Pancreas (tissue), 10 donors: ENCODE data around the gene PKD1L1. TPM values are rescaled to one million over a fixed set of nuclear protein-coding genes. Genes with fewer than 3 reads are reported as not detected.

Experiments
- ATAC-seq, 4 donors: fragments of 200-7000 bp; cut with Tn5 transposase; one replicate each; pipeline versions ENCODE4 v1.8.0 to v1.9.1; 2020; ENCODE audit warnings: mild to moderate bottlenecking in 4 of 4, moderate library complexity in 4 of 4
- DNase-seq, 6 donors: peaks; one replicate each; pipeline ENCODE4 v3.0.0-alpha.2; 2020
- FAIRE-seq: peaks from 2 replicates; lab custom pipeline; 2012; peaks lifted over from hg19 to GRCh38; lab: Jason Lieb, UNC
- H3K27ac ChIP-seq, 4 donors: fragments of 200-600 bp; sonication (generic); 1 replicate in 3 of 4; 2 replicates in 1 of 4; pipeline versions ENCODE4 v1.5.0 to v1.8.0; 2020
- H3K27me3 ChIP-seq, 4 donors: fragments of 200-600 bp; one replicate each; pipeline ENCODE4 v1.8.0; 2021
- H3K36me3 ChIP-seq, 3 donors: fragments of 200-600 bp; sonication (generic) in 1 of 3; one replicate each; pipeline versions ENCODE4 v1.5.0 to v1.8.0; 2020 to 2021
- H3K4me1 ChIP-seq, 3 donors: fragments of 200-600 bp; one replicate each; pipeline ENCODE4 v1.8.0; 2021
- H3K4me3 ChIP-seq, 4 donors: fragments of 200-600 bp; sonication (generic) in 2 of 4; one replicate each; pipeline versions ENCODE4 v1.5.0 to v1.8.0; 2020 to 2021
- H3K9me3 ChIP-seq, 4 donors: fragments of 200-600 bp; one replicate each; pipeline ENCODE4 v1.8.0; 2021
- WGBS, 2 donors: extraction: QIAGEN DNeasy Blood & Tissue Kit; methylation state at CpG; one replicate each; pipeline ENCODE4 v1.1.7; 2013; 5-methylcytosine and 5-hydroxymethylcytosine counted together
- intact Hi-C, 3 donors: fragments of 100-400 bp; cut with DNase I; formaldehyde crosslinking; loops; one replicate each; pipeline versions ENCODE4 v1.11.1 to v1.14.2; 2022
- polyA plus RNA-seq, 2 donors: library from polyadenylated mRNA; stranded (reverse); fragments of 200-250 nt; gene quantifications; one replicate each; pipeline ENCODE4 v1.2.3, GENCODE V29; 2013
- total RNA-seq, 6 donors: library from RNA; stranded (reverse); fragmentation: NEBNext Ultra II Directional in 4 of 6; extraction: Animal tissue kit (Norgen Biotek cat#: 25700) in 4 of 6; gene quantifications; one replicate each; pipeline versions ENCODE4 v1.2.1 to v1.2.4, GENCODE V29; 2021 to 2023
- TF ChIP-seq, protein P1 (sequence below), 4 donors: fragments of 200-600 bp; sonication (generic) in 3 of 4; IDR thresholded peaks; one replicate each; pipeline versions ENCODE4 v1.5.0 to v1.8.0; 2021; ENCODE audit warnings: antibody characterized with exemption in 4 of 4
- donor health status: healthy with polysubstance abuse.
- donor health status: DM: no; HTN: no; CAD: no; lungs with moderate emphysema.
- donor health status: DM: no; HTN: no; CAD: no.
- donor health status: control.
- donor health status: control.
- donor health status: Bipolar disorder and iron deficiency.
- donor health status: DM: yes; HTN: yes; CAD: no.
- donor health status: DM: no; HTN: no; CAD: no.
- donor health status: DM: no; HTN: no; CAD: no.
- donor health status: DM: yes; HTN: yes; CAD: no.

The PKD1L1 gene
- total and polyA plus RNA-seq, 8 donors: 0.03 to 0.54 (median 0.13) TPM

DNA sequence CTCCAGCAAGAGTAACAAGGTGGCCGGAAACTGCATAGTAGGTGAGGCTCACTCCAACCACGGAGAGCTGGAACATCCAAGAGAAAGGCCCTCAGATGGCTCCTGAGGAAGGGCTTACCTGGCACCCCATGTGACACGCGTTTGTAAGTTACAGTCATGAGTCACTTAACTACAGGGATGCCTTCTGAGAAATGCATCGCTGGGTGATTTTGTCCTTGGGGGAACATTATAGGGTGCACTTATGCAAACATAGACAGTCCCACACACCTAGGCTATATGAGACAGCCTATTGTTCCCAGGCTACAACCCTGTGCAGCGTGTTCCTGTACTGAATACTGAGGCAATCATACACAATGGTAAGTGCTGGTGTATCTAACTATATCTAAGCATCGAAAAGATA is 139.9 kb downstream of the PKD1L1 start:
- 95 to 97% methylated on average over 7 of the region's 7 CpGs for WGBS, 2 donors
- FAIRE-seq: no peak
- TF ChIP-seq, protein P1, sequence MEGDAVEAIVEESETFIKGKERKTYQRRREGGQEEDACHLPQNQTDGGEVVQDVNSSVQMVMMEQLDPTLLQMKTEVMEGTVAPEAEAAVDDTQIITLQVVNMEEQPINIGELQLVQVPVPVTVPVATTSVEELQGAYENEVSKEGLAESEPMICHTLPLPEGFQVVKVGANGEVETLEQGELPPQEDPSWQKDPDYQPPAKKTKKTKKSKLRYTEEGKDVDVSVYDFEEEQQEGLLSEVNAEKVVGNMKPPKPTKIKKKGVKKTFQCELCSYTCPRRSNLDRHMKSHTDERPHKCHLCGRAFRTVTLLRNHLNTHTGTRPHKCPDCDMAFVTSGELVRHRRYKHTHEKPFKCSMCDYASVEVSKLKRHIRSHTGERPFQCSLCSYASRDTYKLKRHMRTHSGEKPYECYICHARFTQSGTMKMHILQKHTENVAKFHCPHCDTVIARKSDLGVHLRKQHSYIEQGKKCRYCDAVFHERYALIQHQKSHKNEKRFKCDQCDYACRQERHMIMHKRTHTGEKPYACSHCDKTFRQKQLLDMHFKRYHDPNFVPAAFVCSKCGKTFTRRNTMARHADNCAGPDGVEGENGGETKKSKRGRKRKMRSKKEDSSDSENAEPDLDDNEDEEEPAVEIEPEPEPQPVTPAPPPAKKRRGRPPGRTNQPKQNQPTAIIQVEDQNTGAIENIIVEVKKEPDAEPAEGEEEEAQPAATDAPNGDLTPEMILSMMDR (IDR thresholded peaks at IDR 0.05): no peak
- H3K4me3 ChIP-seq: no peak overlapping the region
- no peak for DNase-seq
- H3K4me1 ChIP-seq: peaks cover 0 to 11% (median 4%) of the 10 kb centered on the region in 3 donors
- H3K27me3 ChIP-seq: no peaks in the 10 kb centered on the region
- no peak for ATAC-seq
- intact Hi-C loops: no loop called here
- no peaks in the 10 kb centered on the region for H3K36me3 ChIP-seq
- no peak overlapping the region for H3K27ac ChIP-seq
- no peaks in the 10 kb centered on the region for H3K9me3 ChIP-seq

DNA sequence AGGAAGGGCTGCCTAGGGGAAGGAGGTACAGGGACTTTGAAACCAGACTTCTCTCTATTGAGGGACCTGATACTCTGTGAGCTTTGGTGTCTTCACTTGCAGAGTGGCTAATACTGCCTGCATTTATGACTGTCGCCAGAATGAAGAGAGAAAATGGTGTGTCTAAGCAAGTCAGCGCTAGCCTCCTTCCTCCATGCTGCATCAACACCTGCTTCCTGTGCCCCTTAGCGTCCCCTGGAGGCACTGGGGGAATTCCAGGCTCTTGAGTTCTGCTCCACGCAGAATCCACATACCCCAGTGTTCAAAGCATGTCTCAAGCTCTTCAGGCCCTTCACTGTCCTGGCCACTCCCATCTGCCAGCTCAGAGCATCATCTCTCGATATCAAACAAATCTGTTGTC is 140.5 kb downstream of the PKD1L1 start:
- no peak for FAIRE-seq
- no peak for ATAC-seq

DNA sequence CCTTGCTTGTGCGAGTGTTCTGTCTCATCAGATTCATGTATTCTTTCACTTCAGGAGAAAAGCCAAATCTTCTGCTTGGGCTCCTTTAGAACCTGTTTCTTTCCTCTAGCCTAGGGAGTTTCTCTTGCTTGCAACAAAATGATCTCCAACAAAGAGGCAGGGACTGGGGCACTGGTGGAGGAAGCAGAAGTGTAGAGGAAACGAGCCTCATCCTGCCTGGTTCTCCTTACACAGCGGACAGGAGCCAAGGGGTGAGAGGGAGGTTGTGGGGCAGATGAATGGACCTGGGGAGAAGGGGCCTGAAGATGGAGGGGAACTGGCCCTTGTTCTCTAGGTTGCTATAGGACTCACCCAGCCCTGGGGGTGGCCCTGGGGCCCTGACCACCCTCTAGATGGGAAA is 141.1 kb downstream of the PKD1L1 start:
- Histone ChIP-seq H3K4me3 (no peak overlapping the region), H3K27me3 (no peaks in the 10 kb centered on the region), H3K27ac (no peak overlapping the region), H3K36me3 (no peaks in the 10 kb centered on the region), H3K4me1 (peaks cover 0 to 15% (median 15%) of the 10 kb centered on the region in 3 donors), H3K9me3 (no peaks in the 10 kb centered on the region)
- FAIRE-seq: no peak
- WGBS, 2 donors: 83 to 90% methylated on average over 3 of the region's 3 CpGs
- no peak for ATAC-seq
- TF ChIP-seq, protein P1 (IDR thresholded peaks at IDR 0.05): no peak
- DNase-seq: no peak
- intact Hi-C loops: no loop called here

More for the DNA sequence above, 140.5 kb downstream of the PKD1L1 start:
- Histone ChIP-seq H3K9me3 (no peaks in the 10 kb centered on the region), H3K27me3 (no peaks in the 10 kb centered on the region), H3K4me1 (peaks cover 0 to 12% (median 10%) of the 10 kb centered on the region in 3 donors), H3K4me3 (no peak overlapping the region), H3K36me3 (no peaks in the 10 kb centered on the region), H3K27ac (no peak overlapping the region)
- TF ChIP-seq, protein P1 (IDR thresholded peaks at IDR 0.05): no peak
- no peak for DNase-seq
- intact Hi-C loops: no loop called here
- 93 to 94% methylated on average over 5 of the region's 5 CpGs for WGBS, 2 donors

DNA sequence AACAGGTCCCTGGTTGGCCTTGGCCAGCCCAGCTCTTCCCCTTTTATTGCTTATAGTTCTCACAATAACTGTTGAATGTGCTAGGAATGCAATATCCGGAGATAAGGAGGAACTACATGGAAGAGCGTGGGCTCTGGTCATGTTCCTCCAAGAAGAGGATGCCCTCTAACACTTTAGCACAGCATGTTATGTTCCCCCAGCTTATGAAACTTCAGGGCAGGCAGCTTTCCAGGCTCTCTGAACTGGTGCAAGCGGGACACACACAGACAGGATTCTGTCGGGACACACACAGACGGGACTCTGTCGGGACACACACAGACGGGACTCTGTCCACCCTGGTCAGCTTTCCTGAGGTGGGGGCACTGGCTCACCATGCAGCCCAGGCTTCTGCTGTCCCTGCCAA is 141.6 kb downstream of the PKD1L1 start:
- no peak overlapping the region for H3K27ac ChIP-seq
- peak in 2 of 4 donors; percentile 26 to 45 for ATAC-seq
- 55 to 58% methylated on average over 7 of the region's 7 CpGs for WGBS, 2 donors

More for the DNA sequence above, 141.6 kb downstream of the PKD1L1 start:
- DNase-seq: no peak
- Histone ChIP-seq H3K9me3 (no peaks in the 10 kb centered on the region), H3K36me3 (no peaks in the 10 kb centered on the region), H3K4me1 (peaks cover 0 to 15% (median 15%) of the 10 kb centered on the region in 3 donors), H3K4me3 (no peak overlapping the region), H3K27me3 (no peaks in the 10 kb centered on the region)
- intact Hi-C loops: no loop called here
- TF ChIP-seq, protein P1 (IDR thresholded peaks at IDR 0.05): no peak
- no peak for FAIRE-seq
